ENCODE measurements around the gene FBXW12. TPM values are rescaled to one million over a fixed set of nuclear protein-coding genes. Genes with fewer than 3 reads are reported as not detected.

The FBXW12 gene
- total and polyA plus RNA-seq, 9 donors, result 0.22 to 0.46 (median 0.33) TPM; not detected in 4

DNA sequence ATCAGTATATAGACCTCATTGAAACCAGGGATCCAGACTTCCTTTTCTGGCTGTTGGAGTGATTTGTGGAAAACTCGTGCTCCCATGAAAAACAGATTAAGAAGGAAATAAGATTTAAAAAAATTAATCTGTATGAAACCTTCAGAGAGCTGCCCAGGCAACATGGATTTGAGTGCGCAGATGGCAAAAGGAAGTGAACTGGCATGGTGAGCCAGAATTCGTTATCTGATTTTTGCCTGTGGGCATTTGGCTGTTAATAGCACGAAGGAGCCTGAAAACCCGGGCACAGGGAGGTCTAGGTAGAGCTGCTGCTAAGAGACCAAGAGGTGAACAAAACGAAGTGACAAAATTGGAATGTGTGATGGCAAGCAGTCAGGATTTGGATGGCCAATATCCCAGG lies 19.5 kb upstream of the FBXW12 start:
- no peaks in the 10 kb centered on the region for H3K27me3 ChIP-seq
- WGBS, 3 donors, result 82 to 85% (median 83%) methylated on average over 6 of the region's 6 CpGs
- no peaks in the 10 kb centered on the region for H3K9me3 ChIP-seq
- no peak overlapping the region for H3K27ac ChIP-seq
- TF ChIP-seq EP300 (IDR thresholded peaks at IDR 0.05) (no peak), POLR2A (IDR thresholded peaks at IDR 0.05) (no peak)
- TF ChIP-seq, protein P1, sequence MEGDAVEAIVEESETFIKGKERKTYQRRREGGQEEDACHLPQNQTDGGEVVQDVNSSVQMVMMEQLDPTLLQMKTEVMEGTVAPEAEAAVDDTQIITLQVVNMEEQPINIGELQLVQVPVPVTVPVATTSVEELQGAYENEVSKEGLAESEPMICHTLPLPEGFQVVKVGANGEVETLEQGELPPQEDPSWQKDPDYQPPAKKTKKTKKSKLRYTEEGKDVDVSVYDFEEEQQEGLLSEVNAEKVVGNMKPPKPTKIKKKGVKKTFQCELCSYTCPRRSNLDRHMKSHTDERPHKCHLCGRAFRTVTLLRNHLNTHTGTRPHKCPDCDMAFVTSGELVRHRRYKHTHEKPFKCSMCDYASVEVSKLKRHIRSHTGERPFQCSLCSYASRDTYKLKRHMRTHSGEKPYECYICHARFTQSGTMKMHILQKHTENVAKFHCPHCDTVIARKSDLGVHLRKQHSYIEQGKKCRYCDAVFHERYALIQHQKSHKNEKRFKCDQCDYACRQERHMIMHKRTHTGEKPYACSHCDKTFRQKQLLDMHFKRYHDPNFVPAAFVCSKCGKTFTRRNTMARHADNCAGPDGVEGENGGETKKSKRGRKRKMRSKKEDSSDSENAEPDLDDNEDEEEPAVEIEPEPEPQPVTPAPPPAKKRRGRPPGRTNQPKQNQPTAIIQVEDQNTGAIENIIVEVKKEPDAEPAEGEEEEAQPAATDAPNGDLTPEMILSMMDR (IDR thresholded peaks at IDR 0.05), result no peak
- DNase-seq, result no peak
- no peak overlapping the region for H3K4me3 ChIP-seq
- intact Hi-C loops (cut with DNase I), result no loop called here
- no peaks in the 10 kb centered on the region for H3K4me1 ChIP-seq (ENCODE audit: insufficient read depth)
- no peaks in the 10 kb centered on the region for H3K36me3 ChIP-seq

DNA sequence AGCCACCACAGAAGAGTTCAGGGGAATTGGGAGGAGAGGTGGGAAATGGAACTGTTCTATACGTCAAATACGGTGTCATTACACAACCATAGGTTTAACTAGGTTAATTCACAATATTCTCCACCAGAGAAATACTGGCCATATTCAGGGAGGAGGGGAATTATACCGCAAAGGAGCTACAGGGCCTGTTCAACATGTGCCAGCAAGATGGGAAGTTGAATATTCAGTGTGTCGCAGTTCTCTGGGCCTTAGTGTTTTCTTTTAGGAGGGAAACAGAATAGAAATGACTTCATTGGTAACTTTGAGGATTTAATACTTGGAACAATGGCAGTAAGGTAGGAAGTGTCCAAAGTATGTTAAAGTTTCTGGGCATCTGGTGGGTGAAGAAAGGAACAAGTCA lies 18.0 kb upstream of the FBXW12 start:
- Histone ChIP-seq H3K27ac (no peak overlapping the region), H3K4me1 (ENCODE audit: insufficient read depth) (no peaks in the 10 kb centered on the region), H3K9me3 (no peaks in the 10 kb centered on the region), H3K4me3 (no peak overlapping the region), H3K36me3 (no peaks in the 10 kb centered on the region), H3K27me3 (no peaks in the 10 kb centered on the region)
- intact Hi-C loops (cut with DNase I), result no loop called here
- TF ChIP-seq, protein P1 (IDR thresholded peaks at IDR 0.05), result no peak
- TF ChIP-seq POLR2A (IDR thresholded peaks at IDR 0.05) (no peak), EP300 (IDR thresholded peaks at IDR 0.05) (no peak)
- 89 to 92% (median 91%) methylated on average over 4 of the region's 4 CpGs for WGBS, 3 donors
- no peak for DNase-seq

DNA sequence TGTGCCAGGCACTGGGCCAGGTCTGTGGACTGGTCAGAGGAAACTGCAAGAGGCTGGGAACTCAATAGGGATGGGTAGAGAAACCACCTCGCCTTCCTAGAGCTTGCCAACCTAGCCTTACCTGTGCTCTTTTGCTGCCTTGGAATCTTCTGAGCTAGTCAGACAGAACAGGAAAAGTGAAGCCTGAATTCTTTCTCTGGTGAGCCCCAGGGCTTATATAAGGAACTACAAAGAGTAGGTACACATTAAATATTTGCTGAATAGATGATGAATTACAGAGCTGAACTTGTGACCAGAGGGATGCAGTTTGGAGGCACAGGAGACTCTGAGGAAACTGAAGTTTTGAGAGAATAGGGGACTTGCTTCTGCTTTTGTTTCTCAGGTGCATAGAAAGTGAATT lies 15.6 kb upstream of the FBXW12 start:
- intact Hi-C loops (cut with DNase I), result no loop called here
- no peaks in the 10 kb centered on the region for H3K27me3 ChIP-seq
- 69 to 89% (median 80%) methylated on average over 1 of the region's 1 CpG for WGBS, 3 donors
- TF ChIP-seq POLR2A (IDR thresholded peaks at IDR 0.05) (no peak), EP300 (IDR thresholded peaks at IDR 0.05) (no peak)
- TF ChIP-seq, protein P1 (IDR thresholded peaks at IDR 0.05), result no peak
- no peaks in the 10 kb centered on the region for H3K4me1 ChIP-seq (ENCODE audit: insufficient read depth)
- H3K36me3 ChIP-seq, result no peaks in the 10 kb centered on the region
- H3K9me3 ChIP-seq, result no peaks in the 10 kb centered on the region
- H3K4me3 ChIP-seq, result no peak overlapping the region
- DNase-seq, result no peak
- no peak overlapping the region for H3K27ac ChIP-seq

DNA sequence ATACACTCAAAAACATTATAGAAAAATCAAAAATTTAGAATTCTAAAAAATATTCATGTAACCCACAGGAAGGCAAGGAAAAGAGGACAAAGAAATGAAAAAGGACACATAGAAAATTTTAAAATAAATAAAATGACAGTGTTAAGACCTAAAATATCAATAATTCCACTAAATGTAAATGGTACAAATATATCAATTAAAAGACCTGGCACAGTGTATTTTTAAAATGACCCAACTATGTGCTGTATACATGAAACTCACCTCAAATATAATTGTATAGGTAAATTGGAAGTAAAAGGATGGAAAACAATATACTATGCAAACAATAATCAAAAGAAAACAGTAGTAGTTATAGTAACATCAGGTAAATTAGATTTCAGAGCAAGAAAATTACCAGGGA lies 10.1 kb upstream of the FBXW12 start:
- TF ChIP-seq, protein P1 (IDR thresholded peaks at IDR 0.05), result no peak
- TF ChIP-seq POLR2A (IDR thresholded peaks at IDR 0.05), result no peak
- no peak for TF ChIP-seq EP300 (IDR thresholded peaks at IDR 0.05)
- H3K4me3 ChIP-seq, result no peak overlapping the region
- H3K27ac ChIP-seq, result no peak overlapping the region
- DNase-seq, result no peak
- no peaks in the 10 kb centered on the region for H3K9me3 ChIP-seq
- no peaks in the 10 kb centered on the region for H3K27me3 ChIP-seq
- intact Hi-C loops (cut with DNase I), result no loop called here
- no peaks in the 10 kb centered on the region for H3K4me1 ChIP-seq (ENCODE audit: insufficient read depth)
- no peaks in the 10 kb centered on the region for H3K36me3 ChIP-seq

DNA sequence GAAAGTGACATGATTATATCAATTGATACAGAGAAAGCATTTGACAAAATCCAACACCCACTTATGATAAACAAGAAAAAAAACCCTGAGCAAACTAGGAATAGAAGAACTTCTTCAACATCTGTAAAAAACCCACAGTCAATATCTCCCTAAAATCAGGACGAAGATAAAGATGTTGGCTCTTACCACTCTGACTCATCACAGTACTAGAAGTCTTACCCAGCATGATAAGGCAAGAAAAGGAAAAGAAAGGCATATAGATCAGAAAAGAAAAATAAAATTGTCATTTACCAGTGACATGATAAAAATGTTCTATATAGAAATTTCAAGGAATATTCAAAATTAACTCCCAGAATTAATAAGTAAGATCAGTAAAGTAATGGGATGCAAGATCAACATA lies 7.2 kb upstream of the FBXW12 start:
- Histone ChIP-seq H3K27ac (no peak overlapping the region), H3K4me1 (ENCODE audit: insufficient read depth) (no peaks in the 10 kb centered on the region), H3K4me3 (no peak overlapping the region), H3K9me3 (no peaks in the 10 kb centered on the region), H3K36me3 (no peaks in the 10 kb centered on the region), H3K27me3 (no peaks in the 10 kb centered on the region)
- 67 to 84% (median 71%) methylated on average over 1 of the region's 1 CpG for WGBS, 3 donors
- TF ChIP-seq POLR2A (IDR thresholded peaks at IDR 0.05) (no peak), EP300 (IDR thresholded peaks at IDR 0.05) (no peak)
- TF ChIP-seq, protein P1 (IDR thresholded peaks at IDR 0.05), result no peak
- intact Hi-C loops (cut with DNase I), result no loop called here
- DNase-seq, result no peak

All from ovary (tissue), 9 donors.